Left cardiac atrium (tissue), 4 donors: ENCODE measurements around the gene C2orf49. TPM values are rescaled to one million over a fixed set of nuclear protein-coding genes. Genes with fewer than 3 reads are reported as not detected.
A peak's percentile ranks its signal among the peaks of the same experiment; 100 is the strongest.

Source experiments
- ATAC-seq, 2 donors: fragments of 200-7000 bp; cut with Tn5 transposase; one replicate each; pipeline ENCODE4 v1.9.1; 2020; ENCODE audit warnings: mild to moderate bottlenecking in 2 of 2, moderate library complexity in 2 of 2
- DNase-seq: peaks from one replicate; pipeline ENCODE4 v3.0.0-alpha.2; 2020
- intact Hi-C, 2 donors: fragments of 100-400 bp; cut with DNase I; formaldehyde crosslinking; loops; one replicate each; pipeline versions ENCODE4 v1.14.1 to v1.15.1; 2022 to 2023
- total RNA-seq, 2 donors: library from RNA; stranded (reverse); fragmentation: NEBNext Ultra II Directional; extraction: Animal tissue kit (Norgen Biotek cat#: 25700); gene quantifications; one replicate each; pipeline ENCODE4 v1.2.1, GENCODE V29; 2021
- donor health status: DM: no; HTN: yes; CAD: no.
- donor health status: DM: no; HTN: yes; CAD: no; lungs with severe emphysema.
- donor health status: DM: yes; HTN: yes; CAD: no.
- donor health status: Dilated cardiomyopathy.

The C2orf49 gene
- total RNA-seq, 2 donors from 2014 or later = 15.6 to 16.2 TPM

DNA sequence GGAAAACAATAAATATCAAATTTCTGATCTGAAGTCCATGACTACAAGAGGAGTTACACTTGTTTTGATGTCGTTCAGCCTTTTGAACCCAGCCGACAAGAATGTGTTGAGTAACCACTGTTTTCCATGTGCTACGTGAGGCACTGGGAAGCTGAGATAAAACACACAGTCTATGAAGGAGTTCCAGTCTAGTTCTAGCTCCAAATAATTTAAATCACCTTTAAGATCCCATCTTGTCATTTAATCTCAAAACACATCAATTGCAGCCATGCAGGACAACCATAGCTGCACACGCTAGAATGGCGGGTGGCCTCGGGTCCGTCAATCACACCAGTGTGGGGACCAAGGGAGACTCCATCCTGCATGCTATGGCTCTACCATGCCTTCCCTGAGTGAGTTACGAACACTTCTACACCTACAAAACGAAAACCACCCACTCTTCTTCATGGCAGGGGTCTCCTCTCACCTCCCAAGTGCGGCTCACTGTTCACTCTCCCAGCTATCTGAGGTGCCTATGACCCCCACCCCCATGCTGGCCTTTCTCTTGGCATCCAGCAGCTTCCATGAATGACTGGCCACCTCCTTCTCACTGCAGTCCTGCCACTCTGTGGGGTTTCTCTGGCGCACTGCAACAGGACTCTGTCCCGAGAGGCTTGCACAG lies 57.7 kb downstream of the C2orf49 start:
- no peak for DNase-seq
- intact Hi-C loops = no loop called here
- no peak for ATAC-seq

DNA sequence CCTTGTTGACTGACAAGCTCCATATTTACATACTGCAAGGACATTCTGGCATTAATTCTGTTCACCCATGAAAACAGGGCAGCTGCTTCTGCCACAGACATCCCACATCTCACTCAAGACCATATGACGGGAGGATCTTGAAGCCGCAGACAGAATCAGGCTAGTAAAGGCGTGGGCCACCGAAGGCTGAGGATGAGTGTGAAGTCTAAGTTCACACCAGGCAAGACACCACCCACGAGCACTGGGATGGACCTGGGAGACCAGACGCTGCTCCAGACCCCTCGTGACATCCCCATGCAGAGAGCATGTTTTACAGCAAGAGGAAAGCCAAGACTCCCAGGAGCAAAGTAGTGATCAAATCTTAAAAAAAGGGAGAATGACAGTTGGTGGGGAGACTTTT lies 58.4 kb downstream of the C2orf49 start:
- ATAC-seq (no peak), DNase-seq (no peak)
- intact Hi-C loops = no loop called here

DNA sequence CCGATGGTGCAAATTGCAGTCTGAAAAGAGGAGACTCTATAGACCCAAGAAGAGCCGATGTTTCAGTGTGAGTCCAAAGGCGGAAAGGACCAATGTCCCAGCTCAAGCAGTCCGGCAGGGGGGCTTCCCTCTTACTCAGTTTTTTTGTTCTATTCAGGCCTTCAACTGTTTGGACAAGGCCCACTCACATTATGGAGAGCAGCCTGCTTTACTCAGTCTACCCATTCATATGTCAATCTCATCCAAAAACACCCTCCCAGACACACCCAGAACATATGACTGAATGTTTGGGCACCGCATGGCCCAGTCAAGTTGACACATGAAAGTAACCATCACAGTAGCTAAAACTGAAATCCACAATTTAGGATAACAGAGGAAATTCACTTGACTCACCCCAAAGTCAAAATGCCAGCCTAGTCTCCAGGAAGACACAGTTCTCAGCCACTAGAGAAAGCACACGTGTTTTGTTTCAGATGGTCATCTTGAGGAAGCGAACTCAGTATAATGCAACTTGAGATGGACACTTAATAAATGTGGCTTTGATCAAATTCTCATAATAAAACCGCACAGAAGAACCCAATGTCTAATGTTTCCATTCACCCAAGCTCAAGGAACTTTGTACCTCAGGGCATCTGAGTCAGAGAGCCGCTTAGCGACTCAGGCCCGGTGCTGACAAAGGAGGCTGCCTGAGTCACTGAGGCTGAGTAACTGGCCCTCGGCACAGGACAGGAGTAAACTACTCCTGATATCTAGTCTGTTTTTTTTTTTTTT lies 59.1 kb downstream of the C2orf49 start:
- ATAC-seq (peak in 1 of 2 donors; percentile 51), DNase-seq (peak; percentile 48)
- intact Hi-C loops = no loop called here

DNA sequence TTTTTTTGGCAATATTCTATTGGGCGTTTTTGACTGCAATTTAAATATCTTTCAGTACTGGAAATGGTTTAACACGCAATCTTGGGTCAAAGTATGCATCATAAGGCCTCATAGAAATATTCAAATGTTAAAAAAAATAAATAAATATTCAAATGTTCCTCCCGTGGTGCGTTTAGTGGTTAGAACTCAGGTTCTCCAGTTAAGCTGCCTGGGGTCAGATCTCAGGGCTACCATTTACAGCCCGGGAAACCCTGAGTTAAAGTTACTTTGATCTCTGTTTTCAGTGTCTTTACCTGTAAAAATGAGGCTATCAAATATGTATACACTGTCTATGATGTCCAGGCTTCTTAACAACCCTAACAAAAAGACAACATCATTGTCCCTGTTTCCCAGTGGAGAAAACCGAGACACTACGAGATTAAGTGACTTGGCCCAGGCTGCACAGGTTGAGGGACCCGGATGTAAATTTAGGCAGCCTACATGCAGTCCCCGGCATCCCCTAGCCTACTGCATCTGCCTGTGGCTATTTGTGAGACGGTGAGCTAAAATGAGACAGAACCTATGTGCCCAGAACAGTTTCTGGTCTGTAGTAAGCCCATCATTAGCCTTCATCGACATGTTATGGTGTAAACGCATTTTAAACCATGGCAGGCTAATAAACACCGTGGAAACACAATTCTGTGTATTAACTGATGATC lies 59.8 kb downstream of the C2orf49 start:
- intact Hi-C loops = no loop called here
- DNase-seq = no peak
- ATAC-seq = no peak

DNA sequence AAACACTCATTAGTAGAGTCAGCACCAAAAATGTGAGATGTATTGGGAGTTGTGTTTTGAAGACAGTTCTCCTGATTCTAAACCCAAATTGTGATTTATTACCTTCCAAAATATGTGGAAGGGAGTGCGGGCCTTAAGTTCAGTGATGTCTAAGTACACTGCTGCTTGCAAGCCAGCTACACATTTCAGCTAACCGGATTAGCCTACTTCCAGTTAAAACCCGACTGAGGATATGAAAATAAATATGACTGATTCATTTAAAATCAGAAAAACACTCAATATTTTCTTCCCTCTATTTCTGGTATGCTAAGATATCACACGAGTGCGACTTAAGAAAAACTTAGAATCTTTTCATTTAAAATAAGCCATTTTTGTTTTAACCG lies 60.6 kb downstream of the C2orf49 start:
- intact Hi-C loops = no loop called here
- no peak for DNase-seq
- no peak for ATAC-seq

DNA sequence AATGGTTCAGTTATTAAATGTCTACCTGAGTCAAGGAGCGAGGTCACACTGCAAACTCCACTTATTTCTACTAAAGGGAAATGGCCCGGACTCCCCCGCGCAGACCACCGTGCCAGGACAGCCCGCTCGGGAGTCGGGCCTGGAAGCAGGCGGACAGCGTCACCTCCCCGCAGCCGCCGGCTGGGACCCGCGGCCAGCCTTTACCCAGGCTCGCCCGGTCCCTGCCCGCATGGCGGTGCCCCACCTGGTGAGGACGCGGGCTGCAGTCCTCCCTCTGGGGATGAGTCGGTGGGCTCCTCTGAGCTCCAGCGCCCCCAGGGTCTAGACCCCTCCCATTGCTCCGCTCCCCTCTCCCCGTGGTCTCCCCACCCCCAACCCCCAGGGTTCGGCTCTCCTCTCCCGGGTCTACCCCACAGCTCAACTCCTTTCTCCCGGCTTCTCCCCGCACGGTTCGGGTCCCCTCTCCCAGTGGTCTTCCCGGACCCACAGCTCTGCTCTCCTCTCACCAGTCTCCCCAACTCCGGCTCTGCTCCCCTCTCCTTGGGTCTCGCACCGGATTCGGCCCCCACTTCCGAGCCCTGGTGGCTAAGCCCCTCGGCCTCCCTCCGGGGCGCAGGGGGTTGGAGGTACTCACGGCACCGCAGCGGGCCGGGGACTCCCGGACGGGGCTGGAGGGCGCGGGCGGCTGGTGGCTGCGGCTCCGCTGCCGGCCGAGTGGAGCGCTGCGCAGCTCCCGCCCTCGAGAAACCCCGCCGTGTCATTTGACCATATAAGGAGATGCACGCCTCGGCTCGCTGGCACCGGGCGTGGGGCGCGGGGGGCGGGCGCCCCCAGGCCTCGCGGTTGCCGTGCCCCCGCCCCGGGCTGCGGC lies 61.2 kb downstream of the C2orf49 start, which contains the start of gene FHL2:
Gene FHL2, minus strand, starts transcription at position 716 of the 871 bp plus-strand sequence. CDS start 12,535 bp downstream, outside the sequence.
- intact Hi-C loops = no loop called here
- peak; percentile 78 for DNase-seq
- ATAC-seq = peak; percentile 95 to 96

Other genes starting within 250 kb of the C2orf49 start
- not detected for gene GPR45, start 95.8 kb upstream of the C2orf49 start, total RNA-seq
- 10 to 100 TPM; 11.2 to 12.7 TPM for gene TGFBRAP1, start 7.8 kb upstream of the C2orf49 start, total RNA-seq
- gene FHL2, start 61.5 kb downstream of the C2orf49 start, total RNA-seq = 10 to 100 TPM; 32.3 to 92.2 TPM